GM12878 (cell line): ENCODE data around the gene CLCN2.

ENCODE experiments used
- CEBPB ChIP-seq, 2 experiments: fragments of 150-350 bp in 1 of 2; IDR thresholded peaks; 2 replicates each; pipeline ENCODE4 v1.6.1; 2012 to 2014; ENCODE audit warnings: low read depth in 2 of 2, low read length in 2 of 2, borderline replicate concordance in 1 of 2, inconsistent platforms in 1 of 2
- CHD4 ChIP-seq: fragments of 200-600 bp; sonication (generic); IDR thresholded peaks from 2 replicates; pipeline ENCODE4 v1.6.1; 2016; ENCODE audit warnings: mild to moderate bottlenecking
- CTCF ChIP-seq, 3 experiments: IDR thresholded peaks in 2 of 3; conservative IDR thresholded peaks in 1 of 3; 2 replicates each; pipeline ENCODE4 v1.5.1; 2011; ENCODE audit warnings: low read depth in 3 of 3, low read length in 3 of 3, mild to moderate bottlenecking in 3 of 3, control low read depth in 2 of 3, moderate library complexity in 2 of 3, inconsistent platforms in 1 of 3, mixed read lengths in 1 of 3; ENCODE audit not compliant: control insufficient read depth in 2 of 3, insufficient read depth in 1 of 3; ENCODE audit errors: extremely low read depth in 1 of 3
- HDAC2 ChIP-seq: fragments of 200-600 bp; sonication (generic); IDR thresholded peaks from 2 replicates; pipeline ENCODE4 v1.6.1; 2017
- JUNB ChIP-seq: IDR thresholded peaks from 2 replicates; pipeline ENCODE4 v1.6.1; 2016; ENCODE audit warnings: antibody characterized with exemption, mild to moderate bottlenecking
- MEF2B ChIP-seq: fragments of 450-650 bp; IDR thresholded peaks from 2 replicates; pipeline ENCODE4 v1.6.1; 2018; ENCODE audit warnings: mild to moderate bottlenecking, moderate library complexity; ENCODE audit not compliant: partially characterized antibody, poor library complexity, severe bottlenecking
- MXI1 ChIP-seq: fragments of 150-350 bp; IDR thresholded peaks from 2 replicates; pipeline ENCODE4 v1.6.1; 2011; ENCODE audit warnings: low read depth, mild to moderate bottlenecking, inconsistent platforms, low read length, improper control_type of control experiment
- MYC ChIP-seq: IDR thresholded peaks from 2 replicates; pipeline ENCODE4 v1.6.1; 2011; ENCODE audit warnings: mild to moderate bottlenecking, low read length, moderate library complexity, inconsistent platforms; ENCODE audit not compliant: insufficient read depth, insufficient replicate concordance, insufficient read length, severe bottlenecking
- POLR2AphosphoS5 ChIP-seq: IDR thresholded peaks from 2 replicates; pipeline ENCODE4 v1.6.1; 2011; ENCODE audit warnings: mild to moderate bottlenecking, low read length, inconsistent platforms
- TF ChIP-seq, protein P1 (sequence below): IDR thresholded peaks from 2 replicates; pipeline ENCODE4 v1.6.1; 2012; ENCODE audit warnings: low read depth, low read length, improper control_type of control experiment
- TF ChIP-seq, protein P2 (sequence below): IDR thresholded peaks from 2 replicates; pipeline ENCODE4 v1.6.1; 2012; ENCODE audit warnings: low read length, inconsistent platforms
- TF ChIP-seq, protein P3 (sequence below): fragments of 450-650 bp; IDR thresholded peaks from 2 replicates; pipeline ENCODE4 v1.6.1; 2017; ENCODE audit warnings: mild to moderate bottlenecking

DNA sequence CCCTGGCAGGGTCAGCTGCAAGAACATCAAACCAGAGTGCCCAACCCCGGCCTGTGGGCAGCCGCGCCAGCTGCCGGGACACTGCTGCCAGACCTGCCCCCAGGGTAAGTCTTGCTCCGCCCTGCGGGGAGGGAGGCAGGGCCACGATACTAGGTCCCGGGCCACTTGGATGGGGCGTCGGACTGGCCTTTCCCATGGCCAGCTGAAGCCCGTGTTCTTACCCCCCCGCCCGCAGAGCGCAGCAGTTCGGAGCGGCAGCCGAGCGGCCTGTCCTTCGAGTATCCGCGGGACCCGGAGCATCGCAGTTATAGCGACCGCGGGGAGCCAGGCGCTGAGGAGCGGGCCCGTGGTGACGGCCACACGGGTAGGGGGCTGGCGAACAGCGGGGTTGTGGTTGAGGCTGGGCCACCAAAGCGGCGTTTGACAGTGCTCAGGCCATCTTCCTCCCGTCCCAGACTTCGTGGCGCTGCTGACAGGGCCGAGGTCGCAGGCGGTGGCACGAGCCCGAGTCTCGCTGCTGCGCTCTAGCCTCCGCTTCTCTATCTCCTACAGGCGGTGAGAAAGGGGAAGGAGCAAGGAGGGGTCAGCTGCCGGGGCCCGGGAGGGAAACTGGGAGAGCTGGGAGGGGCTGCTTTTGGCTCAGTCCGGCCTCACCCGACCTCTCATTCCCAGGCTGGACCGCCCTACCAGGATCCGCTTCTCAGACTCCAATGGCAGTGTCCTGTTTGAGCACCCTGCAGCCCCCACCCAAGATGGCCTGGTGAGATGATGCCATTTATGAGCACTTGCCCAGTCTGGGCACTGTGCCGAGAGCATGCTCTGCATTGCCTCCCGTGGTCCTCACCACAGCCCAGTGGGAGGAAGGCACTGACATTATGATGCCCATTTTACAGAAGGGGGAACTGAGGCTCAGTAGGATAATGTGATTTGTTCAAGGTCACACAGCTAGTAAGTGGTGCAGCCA is 20.1 kb upstream of the CLCN2 start:
- TF ChIP-seq HDAC2 (no peak), JUNB (no peak), MEF2B (no peak), MXI1 (no peak), POLR2AphosphoS5 (no peak), CEBPB (IDR thresholded peaks at IDR 0.05; ENCODE audit: borderline replicate concordance in 1 of 2, low read depth in 2 of 2, low read length in 2 of 2) (no peak), MYC (no peak), CTCF (IDR thresholded peaks at IDR 0.05 in 2 of 3, conservative IDR thresholded peaks at IDR 0.05 in 1 of 3; ENCODE audit: control insufficient read depth in 2 of 3, extremely low read depth in 1 of 3, insufficient read depth in 1 of 3, low read depth in 3 of 3, low read length in 3 of 3) (no peak), CHD4 (no peak)
- TF ChIP-seq, protein P1, sequence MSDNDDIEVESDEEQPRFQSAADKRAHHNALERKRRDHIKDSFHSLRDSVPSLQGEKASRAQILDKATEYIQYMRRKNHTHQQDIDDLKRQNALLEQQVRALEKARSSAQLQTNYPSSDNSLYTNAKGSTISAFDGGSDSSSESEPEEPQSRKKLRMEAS, result no peak
- TF ChIP-seq, protein P2, sequence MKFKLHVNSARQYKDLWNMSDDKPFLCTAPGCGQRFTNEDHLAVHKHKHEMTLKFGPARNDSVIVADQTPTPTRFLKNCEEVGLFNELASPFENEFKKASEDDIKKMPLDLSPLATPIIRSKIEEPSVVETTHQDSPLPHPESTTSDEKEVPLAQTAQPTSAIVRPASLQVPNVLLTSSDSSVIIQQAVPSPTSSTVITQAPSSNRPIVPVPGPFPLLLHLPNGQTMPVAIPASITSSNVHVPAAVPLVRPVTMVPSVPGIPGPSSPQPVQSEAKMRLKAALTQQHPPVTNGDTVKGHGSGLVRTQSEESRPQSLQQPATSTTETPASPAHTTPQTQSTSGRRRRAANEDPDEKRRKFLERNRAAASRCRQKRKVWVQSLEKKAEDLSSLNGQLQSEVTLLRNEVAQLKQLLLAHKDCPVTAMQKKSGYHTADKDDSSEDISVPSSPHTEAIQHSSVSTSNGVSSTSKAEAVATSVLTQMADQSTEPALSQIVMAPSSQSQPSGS, result no peak
- TF ChIP-seq, protein P3, sequence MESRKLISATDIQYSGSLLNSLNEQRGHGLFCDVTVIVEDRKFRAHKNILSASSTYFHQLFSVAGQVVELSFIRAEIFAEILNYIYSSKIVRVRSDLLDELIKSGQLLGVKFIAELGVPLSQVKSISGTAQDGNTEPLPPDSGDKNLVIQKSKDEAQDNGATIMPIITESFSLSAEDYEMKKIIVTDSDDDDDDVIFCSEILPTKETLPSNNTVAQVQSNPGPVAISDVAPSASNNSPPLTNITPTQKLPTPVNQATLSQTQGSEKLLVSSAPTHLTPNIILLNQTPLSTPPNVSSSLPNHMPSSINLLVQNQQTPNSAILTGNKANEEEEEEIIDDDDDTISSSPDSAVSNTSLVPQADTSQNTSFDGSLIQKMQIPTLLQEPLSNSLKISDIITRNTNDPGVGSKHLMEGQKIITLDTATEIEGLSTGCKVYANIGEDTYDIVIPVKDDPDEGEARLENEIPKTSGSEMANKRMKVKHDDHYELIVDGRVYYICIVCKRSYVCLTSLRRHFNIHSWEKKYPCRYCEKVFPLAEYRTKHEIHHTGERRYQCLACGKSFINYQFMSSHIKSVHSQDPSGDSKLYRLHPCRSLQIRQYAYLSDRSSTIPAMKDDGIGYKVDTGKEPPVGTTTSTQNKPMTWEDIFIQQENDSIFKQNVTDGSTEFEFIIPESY, result no peak
